ENCODE data around the gene ME2.

The ME2 gene

GRCh38 chr18:50896093-50896492, 17.2 kb downstream of the ME2 start:
- TF ChIP-seq, protein P1, sequence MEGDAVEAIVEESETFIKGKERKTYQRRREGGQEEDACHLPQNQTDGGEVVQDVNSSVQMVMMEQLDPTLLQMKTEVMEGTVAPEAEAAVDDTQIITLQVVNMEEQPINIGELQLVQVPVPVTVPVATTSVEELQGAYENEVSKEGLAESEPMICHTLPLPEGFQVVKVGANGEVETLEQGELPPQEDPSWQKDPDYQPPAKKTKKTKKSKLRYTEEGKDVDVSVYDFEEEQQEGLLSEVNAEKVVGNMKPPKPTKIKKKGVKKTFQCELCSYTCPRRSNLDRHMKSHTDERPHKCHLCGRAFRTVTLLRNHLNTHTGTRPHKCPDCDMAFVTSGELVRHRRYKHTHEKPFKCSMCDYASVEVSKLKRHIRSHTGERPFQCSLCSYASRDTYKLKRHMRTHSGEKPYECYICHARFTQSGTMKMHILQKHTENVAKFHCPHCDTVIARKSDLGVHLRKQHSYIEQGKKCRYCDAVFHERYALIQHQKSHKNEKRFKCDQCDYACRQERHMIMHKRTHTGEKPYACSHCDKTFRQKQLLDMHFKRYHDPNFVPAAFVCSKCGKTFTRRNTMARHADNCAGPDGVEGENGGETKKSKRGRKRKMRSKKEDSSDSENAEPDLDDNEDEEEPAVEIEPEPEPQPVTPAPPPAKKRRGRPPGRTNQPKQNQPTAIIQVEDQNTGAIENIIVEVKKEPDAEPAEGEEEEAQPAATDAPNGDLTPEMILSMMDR (IDR thresholded peaks at IDR 0.05; ENCODE audit: extremely low read depth, missing control alignments) = no peak
- no peak for DNase-seq (ENCODE audit: low spot score)

DNA sequence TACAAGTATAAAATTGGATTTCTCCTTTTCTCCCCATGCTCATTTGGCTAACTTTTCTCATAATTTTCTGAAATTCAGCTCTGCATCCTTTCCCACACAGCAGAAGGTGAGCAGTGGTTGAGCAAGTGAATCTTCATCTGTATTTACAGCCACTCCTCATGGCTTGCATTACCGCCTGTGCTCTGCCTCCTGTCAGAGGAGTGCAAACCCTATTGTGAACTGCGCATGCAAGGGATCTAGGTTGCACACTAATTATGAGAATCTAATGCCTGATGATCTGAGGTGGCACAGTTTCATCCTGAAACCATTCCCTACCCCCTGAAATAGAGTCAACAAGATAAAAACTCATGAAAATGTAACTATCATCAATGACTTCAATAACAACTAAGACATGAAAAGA, 20.0 kb downstream of the ME2 start:
- TF ChIP-seq, protein P1 (IDR thresholded peaks at IDR 0.05; ENCODE audit: extremely low read depth, missing control alignments) = no peak
- no peak for DNase-seq (ENCODE audit: low spot score)

DNA sequence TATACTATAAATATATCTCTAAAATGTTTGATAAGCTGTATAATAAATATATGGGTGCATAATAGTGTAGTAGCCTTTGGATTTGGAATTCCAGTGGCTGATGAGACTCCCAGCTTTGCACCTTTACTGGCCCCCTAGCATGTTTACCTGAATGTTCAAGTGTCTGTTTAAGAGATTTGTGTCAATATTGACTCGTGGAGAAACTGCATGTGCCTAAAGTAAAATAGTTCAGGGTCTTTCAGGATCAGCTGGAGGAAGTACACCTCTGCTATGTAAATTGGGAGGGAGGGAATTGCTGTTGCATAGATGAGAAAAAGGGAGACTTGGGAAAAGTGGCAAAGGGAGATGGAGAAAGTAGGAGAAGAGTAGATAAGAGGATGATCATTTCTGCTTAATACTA, 23.9 kb downstream of the ME2 start:
- TF ChIP-seq, protein P1 (IDR thresholded peaks at IDR 0.05; ENCODE audit: extremely low read depth, missing control alignments) = no peak
- no peak for DNase-seq (ENCODE audit: low spot score)

GRCh38 chr18:50906843-50907242, 27.9 kb downstream of the ME2 start:
- TF ChIP-seq, protein P1 (IDR thresholded peaks at IDR 0.05; ENCODE audit: extremely low read depth, missing control alignments) = no peak

GRCh38 chr18:50909261-50909660, 30.3 kb downstream of the ME2 start:
- TF ChIP-seq, protein P1 (IDR thresholded peaks at IDR 0.05; ENCODE audit: extremely low read depth, missing control alignments) = no peak
- no peak for DNase-seq (ENCODE audit: low spot score)

More at GRCh38 chr18:50906843-50907242, 27.9 kb downstream of the ME2 start:
- DNase-seq (ENCODE audit: low spot score) = no peak

DNA sequence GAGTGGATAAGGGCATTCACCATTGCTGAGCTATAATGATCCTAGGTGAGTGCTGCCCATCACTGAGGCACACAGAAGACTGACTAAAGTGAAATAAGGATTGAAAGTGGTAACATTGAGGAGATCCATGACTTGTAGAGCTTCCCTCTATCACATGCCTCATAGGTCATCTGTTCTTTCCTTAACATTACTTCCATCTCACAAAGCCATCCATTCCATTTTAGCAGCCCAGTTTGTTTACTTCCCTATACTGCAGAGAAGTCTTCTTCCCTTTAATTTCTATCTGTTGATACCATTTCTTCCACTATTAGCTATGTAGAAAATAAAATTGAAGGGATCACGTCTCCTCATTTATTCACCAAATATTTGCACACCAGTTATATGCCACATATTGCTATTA, 32.1 kb downstream of the ME2 start:
- TF ChIP-seq, protein P1 (IDR thresholded peaks at IDR 0.05; ENCODE audit: extremely low read depth, missing control alignments) = no peak
- DNase-seq (ENCODE audit: low spot score) = no peak

DNA sequence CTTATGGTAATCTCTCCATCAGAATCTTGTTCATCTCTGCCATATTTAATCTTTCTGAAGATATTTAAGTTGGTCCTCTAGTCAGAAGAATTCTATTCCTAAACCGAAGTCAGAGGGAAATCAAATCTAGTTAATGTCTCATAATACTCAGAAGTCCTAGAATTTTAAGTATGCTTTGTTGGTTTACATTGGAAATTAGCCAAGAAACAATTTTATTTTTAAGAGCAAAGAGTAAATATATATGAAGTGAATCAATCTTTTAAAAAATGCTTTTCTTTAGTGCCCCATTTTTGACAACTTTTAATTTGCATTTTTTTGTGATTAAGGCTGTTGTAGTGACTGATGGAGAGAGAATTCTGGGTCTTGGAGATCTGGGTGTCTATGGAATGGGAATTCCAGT, 38.1 kb downstream of the ME2 start:
- no peak for DNase-seq (ENCODE audit: low spot score)
- TF ChIP-seq, protein P1 (IDR thresholded peaks at IDR 0.05; ENCODE audit: extremely low read depth, missing control alignments) = no peak
